ENCODE results near the gene LMX1A.

DNA sequence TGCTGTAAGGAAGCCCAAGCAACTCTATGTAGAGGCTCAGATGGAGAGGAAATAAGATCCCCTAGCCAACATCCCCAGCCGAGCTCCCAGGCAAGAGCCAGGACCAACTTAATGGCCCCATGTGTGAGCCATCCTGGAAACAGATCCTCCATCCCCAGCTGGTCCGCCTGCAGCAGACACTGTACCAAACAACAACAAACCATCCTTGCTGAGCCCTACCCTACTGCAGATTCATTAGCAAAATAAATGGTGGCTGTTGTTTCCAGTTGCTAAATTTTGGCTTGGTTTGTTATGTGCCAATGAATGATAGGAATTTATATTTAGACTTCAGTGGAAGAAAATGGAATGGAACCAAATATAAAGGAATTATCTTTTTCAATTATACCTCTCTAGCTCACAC lies 43.9 kb downstream of the LMX1A start:
- TF ChIP-seq ZNF274 (IDR thresholded peaks at IDR 0.05; ENCODE audit: low read length) (no peak), ZNF274 (tag by site-specific recombination; IDR thresholded peaks at IDR 0.05; ENCODE audit: borderline replicate concordance) (no peak), ZNF112 (tag by site-specific recombination; IDR thresholded peaks at IDR 0.05) (no peak), ZNF121 (tag by site-specific recombination; IDR thresholded peaks at IDR 0.05) (no peak), ZNF76 (tag by site-specific recombination; IDR thresholded peaks at IDR 0.05; ENCODE audit: borderline replicate concordance, low read depth) (no peak), ZNF510 (tag by site-specific recombination; IDR thresholded peaks at IDR 0.05; ENCODE audit: insufficient replicate concordance) (no peak), ZNF37A (tag by site-specific recombination; IDR thresholded peaks at IDR 0.05) (no peak), ZNF837 (tag by site-specific recombination; IDR thresholded peaks at IDR 0.05) (no peak), ZNF292 (tag by site-specific recombination; IDR thresholded peaks at IDR 0.05; ENCODE audit: borderline replicate concordance, low read depth) (no peak), ZNF433 (tag by site-specific recombination; IDR thresholded peaks at IDR 0.05; ENCODE audit: low read depth) (no peak)
- TF ChIP-seq, protein P1, sequence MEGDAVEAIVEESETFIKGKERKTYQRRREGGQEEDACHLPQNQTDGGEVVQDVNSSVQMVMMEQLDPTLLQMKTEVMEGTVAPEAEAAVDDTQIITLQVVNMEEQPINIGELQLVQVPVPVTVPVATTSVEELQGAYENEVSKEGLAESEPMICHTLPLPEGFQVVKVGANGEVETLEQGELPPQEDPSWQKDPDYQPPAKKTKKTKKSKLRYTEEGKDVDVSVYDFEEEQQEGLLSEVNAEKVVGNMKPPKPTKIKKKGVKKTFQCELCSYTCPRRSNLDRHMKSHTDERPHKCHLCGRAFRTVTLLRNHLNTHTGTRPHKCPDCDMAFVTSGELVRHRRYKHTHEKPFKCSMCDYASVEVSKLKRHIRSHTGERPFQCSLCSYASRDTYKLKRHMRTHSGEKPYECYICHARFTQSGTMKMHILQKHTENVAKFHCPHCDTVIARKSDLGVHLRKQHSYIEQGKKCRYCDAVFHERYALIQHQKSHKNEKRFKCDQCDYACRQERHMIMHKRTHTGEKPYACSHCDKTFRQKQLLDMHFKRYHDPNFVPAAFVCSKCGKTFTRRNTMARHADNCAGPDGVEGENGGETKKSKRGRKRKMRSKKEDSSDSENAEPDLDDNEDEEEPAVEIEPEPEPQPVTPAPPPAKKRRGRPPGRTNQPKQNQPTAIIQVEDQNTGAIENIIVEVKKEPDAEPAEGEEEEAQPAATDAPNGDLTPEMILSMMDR (tag by site-specific recombination; IDR thresholded peaks at IDR 0.05) = no peak
- TF ChIP-seq, protein P2, sequence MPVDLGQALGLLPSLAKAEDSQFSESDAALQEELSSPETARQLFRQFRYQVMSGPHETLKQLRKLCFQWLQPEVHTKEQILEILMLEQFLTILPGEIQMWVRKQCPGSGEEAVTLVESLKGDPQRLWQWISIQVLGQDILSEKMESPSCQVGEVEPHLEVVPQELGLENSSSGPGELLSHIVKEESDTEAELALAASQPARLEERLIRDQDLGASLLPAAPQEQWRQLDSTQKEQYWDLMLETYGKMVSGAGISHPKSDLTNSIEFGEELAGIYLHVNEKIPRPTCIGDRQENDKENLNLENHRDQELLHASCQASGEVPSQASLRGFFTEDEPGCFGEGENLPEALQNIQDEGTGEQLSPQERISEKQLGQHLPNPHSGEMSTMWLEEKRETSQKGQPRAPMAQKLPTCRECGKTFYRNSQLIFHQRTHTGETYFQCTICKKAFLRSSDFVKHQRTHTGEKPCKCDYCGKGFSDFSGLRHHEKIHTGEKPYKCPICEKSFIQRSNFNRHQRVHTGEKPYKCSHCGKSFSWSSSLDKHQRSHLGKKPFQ (tag by site-specific recombination; IDR thresholded peaks at IDR 0.05) = no peak

Data from HEK293 (cell line).